ENCODE results near the gene MAN1A1. TPM values are rescaled to one million over a fixed set of nuclear protein-coding genes. Genes with fewer than 3 reads are reported as not detected.

The MAN1A1 gene
- total RNA-seq, 1 experiment from 2014 or later: 13.3 TPM

DNA sequence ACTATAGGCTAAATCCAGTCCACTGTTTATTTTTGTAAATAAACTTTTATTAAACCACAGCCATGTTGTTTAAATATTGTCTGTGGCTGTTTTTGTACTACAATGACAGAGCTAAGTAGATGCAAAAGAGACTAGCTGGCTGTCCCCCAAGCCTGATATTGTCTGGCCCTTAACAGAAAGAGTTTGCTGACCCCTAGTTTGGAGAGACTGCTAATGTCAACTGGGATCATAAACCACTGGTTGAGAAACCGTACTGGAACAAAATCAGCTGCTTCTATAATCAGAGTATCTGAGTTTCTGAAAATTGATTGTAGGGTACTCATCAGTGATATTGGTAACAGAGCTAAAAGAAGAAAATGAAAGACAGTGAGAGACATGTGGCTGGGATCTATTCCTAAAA, 168.5 kb downstream of the MAN1A1 start:
- TF ChIP-seq, protein P1, sequence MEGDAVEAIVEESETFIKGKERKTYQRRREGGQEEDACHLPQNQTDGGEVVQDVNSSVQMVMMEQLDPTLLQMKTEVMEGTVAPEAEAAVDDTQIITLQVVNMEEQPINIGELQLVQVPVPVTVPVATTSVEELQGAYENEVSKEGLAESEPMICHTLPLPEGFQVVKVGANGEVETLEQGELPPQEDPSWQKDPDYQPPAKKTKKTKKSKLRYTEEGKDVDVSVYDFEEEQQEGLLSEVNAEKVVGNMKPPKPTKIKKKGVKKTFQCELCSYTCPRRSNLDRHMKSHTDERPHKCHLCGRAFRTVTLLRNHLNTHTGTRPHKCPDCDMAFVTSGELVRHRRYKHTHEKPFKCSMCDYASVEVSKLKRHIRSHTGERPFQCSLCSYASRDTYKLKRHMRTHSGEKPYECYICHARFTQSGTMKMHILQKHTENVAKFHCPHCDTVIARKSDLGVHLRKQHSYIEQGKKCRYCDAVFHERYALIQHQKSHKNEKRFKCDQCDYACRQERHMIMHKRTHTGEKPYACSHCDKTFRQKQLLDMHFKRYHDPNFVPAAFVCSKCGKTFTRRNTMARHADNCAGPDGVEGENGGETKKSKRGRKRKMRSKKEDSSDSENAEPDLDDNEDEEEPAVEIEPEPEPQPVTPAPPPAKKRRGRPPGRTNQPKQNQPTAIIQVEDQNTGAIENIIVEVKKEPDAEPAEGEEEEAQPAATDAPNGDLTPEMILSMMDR (IDR thresholded peaks at IDR 0.05; ENCODE audit: unreplicated experiment): no peak
- no peak overlapping the region for H3K4me3 Mint-ChIP-seq (ENCODE audit: low read depth, unreplicated experiment)
- no peak overlapping the region for H3K27ac Mint-ChIP-seq (ENCODE audit: unreplicated experiment)
- no peaks in the 10 kb centered on the region for H3K4me1 Mint-ChIP-seq (ENCODE audit: low read depth, unreplicated experiment)
- CTCF ChIA-PET: no interaction called here
- BruUV-seq (replicated peaks): no TSS peak
- H3K9me3 Mint-ChIP-seq (ENCODE audit: low read depth, unreplicated experiment): no peaks in the 10 kb centered on the region
- H3K27me3 Mint-ChIP-seq (ENCODE audit: unreplicated experiment): no peaks in the 10 kb centered on the region
- DNase-seq: no peak
- no peaks in the 10 kb centered on the region for H3K36me3 Mint-ChIP-seq (ENCODE audit: insufficient read depth, unreplicated experiment)
- intact Hi-C loops (cut with micrococcal nuclease; ENCODE audit: unreplicated experiment): no loop called here

DNA sequence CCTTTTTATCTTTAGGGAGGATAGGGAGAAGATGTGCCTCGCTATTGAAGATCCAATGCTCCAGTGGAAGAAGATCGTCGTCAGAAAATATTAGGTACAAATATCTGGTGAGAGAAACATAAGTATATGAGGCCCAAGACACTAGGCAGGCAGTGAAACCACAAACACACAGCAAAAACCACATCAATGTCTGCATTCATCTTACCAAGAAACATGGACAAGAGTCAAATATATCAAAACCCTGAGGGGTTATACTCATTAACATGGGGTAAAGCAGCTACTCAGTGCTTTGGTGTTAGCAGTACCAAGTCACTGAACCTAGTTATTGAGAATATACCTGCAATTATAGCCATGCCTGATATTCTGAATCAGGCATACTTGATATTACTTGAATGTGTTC, 169.7 kb downstream of the MAN1A1 start:
- intact Hi-C loops (cut with micrococcal nuclease; ENCODE audit: unreplicated experiment): no loop called here
- no TSS peak for BruUV-seq (replicated peaks)
- Mint-ChIP-seq H3K27me3 (ENCODE audit: unreplicated experiment) (no peaks in the 10 kb centered on the region), H3K9me3 (ENCODE audit: low read depth, unreplicated experiment) (no peaks in the 10 kb centered on the region), H3K27ac (ENCODE audit: unreplicated experiment) (no peak overlapping the region), H3K36me3 (ENCODE audit: insufficient read depth, unreplicated experiment) (no peaks in the 10 kb centered on the region), H3K4me1 (ENCODE audit: low read depth, unreplicated experiment) (no peaks in the 10 kb centered on the region), H3K4me3 (ENCODE audit: low read depth, unreplicated experiment) (no peak overlapping the region)
- CTCF ChIA-PET: no interaction called here
- DNase-seq: no peak
- TF ChIP-seq, protein P1 (IDR thresholded peaks at IDR 0.05; ENCODE audit: unreplicated experiment): no peak

DNA sequence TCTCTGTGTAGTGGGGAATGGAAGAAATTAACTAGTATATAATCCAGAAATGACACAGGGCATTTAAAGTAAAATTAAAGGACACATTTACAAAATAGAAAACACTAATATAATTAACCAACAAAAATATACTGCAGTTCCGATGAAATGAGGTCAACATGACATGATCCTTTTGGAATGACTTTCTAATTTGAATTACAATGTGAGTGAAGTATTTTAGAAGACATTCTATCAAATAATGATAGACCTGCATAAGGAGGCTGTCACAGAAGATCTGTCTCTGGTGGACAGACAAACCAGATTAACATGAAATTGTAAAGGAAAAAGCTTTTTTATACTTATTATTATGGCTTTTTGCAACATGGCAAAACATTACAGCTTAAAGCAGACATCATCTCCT, 170.5 kb downstream of the MAN1A1 start:
- H3K27ac Mint-ChIP-seq (ENCODE audit: unreplicated experiment): no peak overlapping the region
- no peaks in the 10 kb centered on the region for H3K4me1 Mint-ChIP-seq (ENCODE audit: low read depth, unreplicated experiment)
- CTCF ChIA-PET: no interaction called here
- no peaks in the 10 kb centered on the region for H3K36me3 Mint-ChIP-seq (ENCODE audit: insufficient read depth, unreplicated experiment)
- no TSS peak for BruUV-seq (replicated peaks)
- intact Hi-C loops (cut with micrococcal nuclease; ENCODE audit: unreplicated experiment): no loop called here
- no peak overlapping the region for H3K4me3 Mint-ChIP-seq (ENCODE audit: low read depth, unreplicated experiment)
- no peaks in the 10 kb centered on the region for H3K9me3 Mint-ChIP-seq (ENCODE audit: low read depth, unreplicated experiment)
- DNase-seq: no peak
- TF ChIP-seq, protein P1 (IDR thresholded peaks at IDR 0.05; ENCODE audit: unreplicated experiment): no peak
- no peaks in the 10 kb centered on the region for H3K27me3 Mint-ChIP-seq (ENCODE audit: unreplicated experiment)

DNA sequence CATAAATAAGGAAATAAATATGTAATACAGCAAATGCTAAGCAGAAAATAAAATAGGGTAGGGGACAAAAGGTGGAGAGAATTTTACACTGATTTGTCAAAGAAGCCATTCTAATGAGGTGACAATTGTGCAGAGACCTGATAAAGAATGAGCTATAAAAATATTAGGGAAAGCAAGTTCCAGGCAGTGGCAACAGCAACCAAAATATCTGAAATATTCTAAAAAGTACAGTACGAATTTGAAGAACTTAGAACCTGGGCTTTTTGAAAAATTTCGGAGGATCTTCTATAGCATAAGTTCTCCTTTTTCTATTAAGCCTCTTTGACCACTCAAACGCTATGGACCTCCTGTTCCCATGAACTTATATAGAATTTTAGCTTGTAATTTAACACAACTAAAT, 173.1 kb downstream of the MAN1A1 start:
- intact Hi-C loops (cut with micrococcal nuclease; ENCODE audit: unreplicated experiment): no loop called here
- no peaks in the 10 kb centered on the region for H3K27me3 Mint-ChIP-seq (ENCODE audit: unreplicated experiment)
- H3K27ac Mint-ChIP-seq (ENCODE audit: unreplicated experiment): no peak overlapping the region
- no peaks in the 10 kb centered on the region for H3K4me1 Mint-ChIP-seq (ENCODE audit: low read depth, unreplicated experiment)
- no TSS peak for BruUV-seq (replicated peaks)
- TF ChIP-seq, protein P1 (IDR thresholded peaks at IDR 0.05; ENCODE audit: unreplicated experiment): no peak
- no peak overlapping the region for H3K4me3 Mint-ChIP-seq (ENCODE audit: low read depth, unreplicated experiment)
- CTCF ChIA-PET: no interaction called here
- no peaks in the 10 kb centered on the region for H3K9me3 Mint-ChIP-seq (ENCODE audit: low read depth, unreplicated experiment)
- no peak for DNase-seq
- H3K36me3 Mint-ChIP-seq (ENCODE audit: insufficient read depth, unreplicated experiment): no peaks in the 10 kb centered on the region
